Measurements from ENCODE around the gene CFAP251.
"Not testable (repeated sequence)": the region's sequence is repeated elsewhere in the genome, so short reads cannot be mapped to it uniquely, and the experiment has no call there.

CFAP251 gene

GRCh38 chr12:121980191-121980891 lies 61.9 kb downstream of the CFAP251 start:
- DNase-seq (ENCODE audit: low spot score) = no peak

- DNase-seq (ENCODE audit: low spot score) = no peak
Observed at GRCh38 chr12:121980892-121981272, 62.5 kb downstream of the CFAP251 start.

- DNase-seq (ENCODE audit: low spot score) = no peak
Observed at GRCh38 chr12:121981456-121981855, 63.1 kb downstream of the CFAP251 start.

GRCh38 chr12:121982950-121983349 lies 64.6 kb downstream of the CFAP251 start:
- DNase-seq (ENCODE audit: low spot score) = no peak

GRCh38 chr12:121983536-121984210 lies 65.3 kb downstream of the CFAP251 start:
- no peak for DNase-seq (ENCODE audit: low spot score)

GRCh38 chr12:121986489-121987245 lies 68.3 kb downstream of the CFAP251 start:
- DNase-seq (ENCODE audit: low spot score) = no peak

- DNase-seq (ENCODE audit: low spot score) = not testable (repeated sequence)
Observed at GRCh38 chr12:121988519-121988918, 70.1 kb downstream of the CFAP251 start.

GRCh38 chr12:121989276-121990113 lies 71.1 kb downstream of the CFAP251 start:
- DNase-seq (ENCODE audit: low spot score) = no peak

- DNase-seq (ENCODE audit: low spot score) = no peak
Observed at GRCh38 chr12:121990114-121990647, 71.8 kb downstream of the CFAP251 start.

GRCh38 chr12:121990692-121991603 lies 72.6 kb downstream of the CFAP251 start:
- peak; percentile 54 for DNase-seq (ENCODE audit: low spot score)

GRCh38 chr12:121992059-121992879 lies 73.9 kb downstream of the CFAP251 start:
- peak; percentile 97 for DNase-seq (ENCODE audit: low spot score)

GRCh38 chr12:121996050-121996944 lies 77.9 kb downstream of the CFAP251 start:
- no peak for DNase-seq (ENCODE audit: low spot score)

- no peak for DNase-seq (ENCODE audit: low spot score)
Observed at GRCh38 chr12:121996945-121997612, 78.7 kb downstream of the CFAP251 start.

GRCh38 chr12:122001466-122002209 lies 83.2 kb downstream of the CFAP251 start:
- no peak for DNase-seq (ENCODE audit: low spot score)

- DNase-seq (ENCODE audit: low spot score) = peak; percentile 73
Observed at GRCh38 chr12:122003651-122004611, 85.5 kb downstream of the CFAP251 start.

GRCh38 chr12:122004633-122005071 lies 86.3 kb downstream of the CFAP251 start:
- peak; percentile 25 for DNase-seq (ENCODE audit: low spot score)

Data from AG08395 (cell line).